HepG2 (cell line): ENCODE data around the gene SIAH3. TPM values are rescaled to one million over a fixed set of nuclear protein-coding genes. Genes with fewer than 3 reads are reported as not detected.

Experiments used
- ATAC-seq: fragments of 200-7000 bp; cut with Tn5 transposase; 3 replicates; pipeline ENCODE4 v1.9.1; 2020; ENCODE audit warnings: mild to moderate bottlenecking, moderate library complexity
- BruUV-seq: library from RNA; stranded (reverse); fragments of 400-500 nt; replicated peaks from 2 replicates; lab custom pipeline; 2021; lab: Mats Ljungman, UMichigan
- CTCF ChIA-PET: fragments of 300-600 bp; formaldehyde crosslinking; extraction: SDS; loops from one replicate; lab custom pipeline; 2021; ENCODE audit warnings: low total read pairs, inconsistent platforms, low intra/inter-chr PET ratio; lab: Yijun Ruan, JAX
- POLR2A ChIA-PET: fragments of 350-600 bp; sonication (Branson Sonifier 250); formaldehyde crosslinking; loops from one replicate; lab custom pipeline; 2020; ENCODE audit warnings: antibody characterized with exemption, inconsistent platforms; lab: Yijun Ruan, JAX
- DNase-seq: peaks from one replicate; pipeline ENCODE4 v3.0.0-alpha.2; 2015; ENCODE audit warnings: low spot score
- FAIRE-seq: peaks from 3 replicates; lab custom pipeline; 2011; peaks lifted over from hg19 to GRCh38; lab: Jason Lieb, UNC
- H2AFZ ChIP-seq: one replicate; pipeline ENCODE4 v1.6.1; 2011; ENCODE audit warnings: low read length, inconsistent platforms
- H3K27ac ChIP-seq: fragments of 300-600 bp; 3 replicates; pipeline ENCODE4 v1.8.0; 2011; ENCODE audit warnings: mixed run types, mild to moderate bottlenecking, mixed read lengths, low read length, inconsistent platforms; ENCODE audit not compliant: insufficient read depth; ENCODE audit errors: extremely low read length
- H3K27me3 ChIP-seq, 2 experiments: fragments of 200-600 bp in 1 of 2; 2 replicates in 1 of 2; 3 replicates in 1 of 2; pipeline versions ENCODE4 v1.6.0 to v1.8.0; 2011; ENCODE audit warnings: low read length in 2 of 2, mild to moderate bottlenecking in 2 of 2, moderate library complexity in 2 of 2, inconsistent platforms in 1 of 2; ENCODE audit not compliant: insufficient read depth in 2 of 2, control insufficient read depth in 1 of 2
- H3K36me3 ChIP-seq, 2 experiments: fragments of 200-600 bp in 1 of 2; replicated peaks in 1 of 2; 2 replicates in 1 of 2; 3 replicates in 1 of 2; pipeline versions ENCODE4 v1.5.1 to v1.8.0; 2011; ENCODE audit warnings: low read length in 2 of 2, inconsistent platforms in 1 of 2; ENCODE audit not compliant: insufficient read depth in 2 of 2, control insufficient read depth in 1 of 2
- H3K4me1 ChIP-seq: 2 replicates; pipeline ENCODE4 v1.5.1; 2012; ENCODE audit warnings: low read length, inconsistent platforms; ENCODE audit not compliant: insufficient read depth
- H3K4me2 ChIP-seq: 2 replicates; pipeline ENCODE4 v1.6.0; 2011; ENCODE audit warnings: low read depth, low read length, inconsistent platforms
- H3K4me3 ChIP-seq, 3 experiments: fragments of 200-600 bp in 1 of 3; sonication (generic), shearing (Covaris generic) in 1 of 3; replicated peaks in 1 of 3; 2 replicates each; pipeline ENCODE4 v1.5.1; 2011 to 2016; ENCODE audit warnings: low read length in 3 of 3, inconsistent platforms in 2 of 3, low read depth in 2 of 3, mild to moderate bottlenecking in 2 of 3, control low read depth in 1 of 3, mixed read lengths in 1 of 3; ENCODE audit not compliant: insufficient read depth in 1 of 3
- H3K79me2 ChIP-seq: one replicate; pipeline ENCODE4 v1.6.1; 2011; ENCODE audit warnings: low read length, inconsistent platforms; ENCODE audit not compliant: insufficient read depth
- H3K9ac ChIP-seq: 2 replicates; pipeline ENCODE4 v1.6.0; 2011; ENCODE audit warnings: mild to moderate bottlenecking, low read depth, low read length, inconsistent platforms; ENCODE audit not compliant: insufficient read depth
- H3K9me3 ChIP-seq: 2 replicates; pipeline ENCODE4 v1.5.1; 2012; ENCODE audit warnings: mild to moderate bottlenecking, low read length
- H4K20me1 ChIP-seq: 2 replicates; pipeline ENCODE4 v1.6.0; 2011; ENCODE audit warnings: inconsistent platforms, mild to moderate bottlenecking, low read length, moderate library complexity; ENCODE audit not compliant: insufficient read depth
- ADNP ChIP-seq: sonication (generic); formaldehyde crosslinking; IDR thresholded peaks from 2 replicates; pipeline ENCODE4 v1.4.0; 2020; ENCODE audit warnings: missing genetic modification reagents
- FUBP1 ChIP-seq: sonication (generic); formaldehyde crosslinking; IDR thresholded peaks from 2 replicates; pipeline ENCODE4 v1.5.1; 2020; ENCODE audit warnings: missing genetic modification reagents, mild to moderate bottlenecking, borderline replicate concordance
- NBN ChIP-seq: fragments of 450-650 bp; conservative IDR thresholded peaks from 2 replicates; pipeline ENCODE4 v1.6.1; 2017
- NFATC3 ChIP-seq: sonication (generic); formaldehyde crosslinking; IDR thresholded peaks from 2 replicates; pipeline ENCODE4 v1.5.1; 2020; ENCODE audit warnings: mild to moderate bottlenecking, missing genetic modification reagents
- RORA ChIP-seq: sonication (generic); formaldehyde crosslinking; IDR thresholded peaks from 2 replicates; pipeline ENCODE4 v1.5.0; 2020; ENCODE audit warnings: mild to moderate bottlenecking, missing genetic modification reagents, moderate library complexity
- SKIL ChIP-seq: sonication (generic); formaldehyde crosslinking; IDR thresholded peaks from 2 replicates; pipeline ENCODE4 v1.8.0; 2022; ENCODE audit warnings: missing genetic modification reagents, mild to moderate bottlenecking, moderate library complexity, borderline replicate concordance
- SP1 ChIP-seq, 2 experiments: fragments of 450-650 bp in 1 of 2; sonication (generic) in 1 of 2; formaldehyde crosslinking in 1 of 2; IDR thresholded peaks; 2 replicates each; pipeline versions ENCODE4 v1.4.0 to v1.6.1; 2016 to 2020; ENCODE audit warnings: missing genetic modification reagents in 1 of 2
- SRSF4 ChIP-seq: fragments of 200-400 bp; formaldehyde crosslinking; IDR thresholded peaks from one replicate; pipeline ENCODE4 v1.6.1; 2018; ENCODE audit warnings: mild to moderate bottlenecking, low read depth, low read length, moderate library complexity; ENCODE audit not compliant: poor library complexity, severe bottlenecking
- ZBTB39 ChIP-seq: sonication (generic); formaldehyde crosslinking; IDR thresholded peaks from 2 replicates; pipeline ENCODE4 v1.5.0; 2020; ENCODE audit warnings: missing genetic modification reagents
- ZBTB46 ChIP-seq: sonication (generic); formaldehyde crosslinking; IDR thresholded peaks from 2 replicates; pipeline ENCODE4 v1.4.0; 2020; ENCODE audit warnings: mild to moderate bottlenecking, missing genetic modification reagents, borderline replicate concordance
- ZNF292 ChIP-seq: sonication (generic); formaldehyde crosslinking; IDR thresholded peaks from 2 replicates; pipeline ENCODE4 v1.8.1; 2022; ENCODE audit warnings: mild to moderate bottlenecking, low read depth, missing genetic modification reagents, borderline replicate concordance
- ZNF34 ChIP-seq: sonication (generic); formaldehyde crosslinking; IDR thresholded peaks from 2 replicates; pipeline ENCODE4 v1.4.0; 2020; ENCODE audit warnings: mild to moderate bottlenecking, missing genetic modification reagents, borderline replicate concordance
- ZNF678 ChIP-seq: sonication (generic); formaldehyde crosslinking; IDR thresholded peaks from 2 replicates; pipeline ENCODE4 v1.4.0; 2020; ENCODE audit warnings: mild to moderate bottlenecking, missing genetic modification reagents
- ZNF720 ChIP-seq: sonication (generic); formaldehyde crosslinking; IDR thresholded peaks from 2 replicates; pipeline ENCODE4 v1.4.0; 2020; ENCODE audit warnings: missing genetic modification reagents
- ZNF788 ChIP-seq: sonication (generic); formaldehyde crosslinking; IDR thresholded peaks from 2 replicates; pipeline ENCODE4 v1.5.0; 2020; ENCODE audit warnings: mild to moderate bottlenecking, missing genetic modification reagents, borderline replicate concordance
- ZNF878 ChIP-seq: sonication (generic); formaldehyde crosslinking; IDR thresholded peaks from 2 replicates; pipeline ENCODE4 v1.8.1; 2023; ENCODE audit warnings: mild to moderate bottlenecking, missing genetic modification reagents, moderate library complexity
- WGBS: methylation state at CpG from one replicate; pipeline ENCODE4 v1.1.6; 2017; ENCODE audit warnings: low lambda C conversion rate; 5-methylcytosine and 5-hydroxymethylcytosine counted together
- in situ Hi-C: cut with HindIII; loops from 2 replicates; pipeline ENCODE4 v1.10.0; 2017; ENCODE audit warnings: low pct_unique_long_range_greater_than_20kb; ENCODE audit not compliant: extremely low pct_ligation_motif_present
- intact Hi-C: fragments of 100-400 bp; cut with micrococcal nuclease; formaldehyde crosslinking; loops from one replicate; pipeline ENCODE4 v1.10.0; 2022; ENCODE audit not compliant: unreplicated experiment
- polyA plus RNA-seq, 8 experiments: library from polyadenylated mRNA; depleted of rRNA in 3 of 8; stranded (reverse) in 7 of 8; unstranded in 1 of 8; fragments of >200 nt; fragmentation: Illumina TruSeq in 4 of 8; extraction: Trizol in 4 of 8; gene quantifications; 2 replicates each; pipeline versions ENCODE4 v1.2.1 to v1.2.3, GENCODE V29; 2011 to 2016; ENCODE audit warnings: low read depth in 4 of 8, missing spikeins in 1 of 8, mixed read lengths in 1 of 8; ENCODE audit not compliant: insufficient read depth in 1 of 8
- total RNA-seq, 5 experiments: library from RNA; depleted of rRNA; stranded (reverse); fragments of >200 nt; fragmentation: Illumina TruSeq; extraction: Trizol; gene quantifications; 2 replicates each; pipeline ENCODE4 v1.2.3, GENCODE V29; 2016; ENCODE audit warnings: low read depth in 1 of 5

The SIAH3 gene
- total and polyA plus RNA-seq, 2 of the 13 experiments (the other 11 are each of a cell fraction or from before 2014, with no cell fraction given), result not detected

- in situ Hi-C loops, result no loop called here
- H3K9ac ChIP-seq, result no peak overlapping the region
- no peak for FAIRE-seq
- no peaks in the 10 kb centered on the region; a peak in 1 of 5 replicates for H3K36me3 ChIP-seq
- no peak overlapping the region for H3K4me3 ChIP-seq
- POLR2A ChIA-PET, result no interaction called here
- no peak for ATAC-seq
- WGBS, result no CpG with 5 or more reads among the region's 3 CpGs
- H4K20me1 ChIP-seq, result no peaks in the 10 kb centered on the region
- no TSS peak for BruUV-seq
- H3K4me2 ChIP-seq, result no peak overlapping the region
- H2AFZ ChIP-seq, result no peak overlapping the region
- no peak for DNase-seq
- CTCF ChIA-PET, result no interaction called here
- no peaks in the 10 kb centered on the region for H3K4me1 ChIP-seq
- no peaks in the 10 kb centered on the region for H3K79me2 ChIP-seq
- H3K9me3 ChIP-seq, result peaks cover 11% of the 10 kb centered on the region
- H3K27ac ChIP-seq, result no peak overlapping the region
- intact Hi-C loops, result no loop called here
- H3K27me3 ChIP-seq, result peaks cover 8 to 50% of the 10 kb centered on the region in 2 experiments
- no peak for TF ChIP-seq SKIL (CRISPR knock-in tag)
- TF ChIP-seq ZNF292 (CRISPR knock-in tag), result no peak
- no peak for TF ChIP-seq ZNF720 (CRISPR knock-in tag)
- TF ChIP-seq ZNF788 (CRISPR knock-in tag), result no peak
- no peak for TF ChIP-seq NFATC3 (CRISPR knock-in tag)
- no peak for TF ChIP-seq ADNP (CRISPR knock-in tag)
- TF ChIP-seq RORA, result no peak
- TF ChIP-seq ZNF878 (CRISPR knock-in tag), result no peak
- TF ChIP-seq SP1 (IDR thresholded peaks at IDR 0.05), result no peak
- no peak for TF ChIP-seq SP1 (CRISPR knock-in tag; IDR thresholded peaks at IDR 0.05)
- no peak for TF ChIP-seq NBN
- no peak for TF ChIP-seq ZNF678 (CRISPR knock-in tag)
- TF ChIP-seq FUBP1, result no peak
- no peak for TF ChIP-seq ZBTB39 (CRISPR knock-in tag)
- TF ChIP-seq ZBTB46 (CRISPR knock-in tag), result no peak
- TF ChIP-seq ZNF34 (CRISPR knock-in tag), result no peak
- no peak for TF ChIP-seq SRSF4
Observed at GRCh38 chr13:45852494-45852893, 941 bp upstream of the SIAH3 start.
